Body of pancreas (tissue), 4 donors: ENCODE measurements around the gene ARL13B. TPM values are rescaled to one million over a fixed set of nuclear protein-coding genes. Genes with fewer than 3 reads are reported as not detected.

Experiments
- ATAC-seq: fragments of 150-250 bp; one replicate; pipeline ENCODE4 v1.9.1; 2016
- DNase-seq, 4 donors: peaks; one replicate each; pipeline ENCODE4 v3.0.0-alpha.2; 2019
- H3K27ac ChIP-seq, 4 donors: fragments of 200-600 bp; sonication (generic); 1 replicate in 3 of 4; 2 replicates in 1 of 4; pipeline versions ENCODE4 v1.5.1 to v1.6.1; 2016 to 2019; ENCODE audit warnings: mild to moderate bottlenecking in 1 of 4, mixed read lengths in 1 of 4, moderate library complexity in 1 of 4
- H3K27me3 ChIP-seq, 2 donors: fragments of 200-600 bp; sonication (generic); one replicate each; pipeline ENCODE4 v1.6.0; 2016; ENCODE audit warnings: mild to moderate bottlenecking in 1 of 2
- H3K36me3 ChIP-seq, 2 donors: fragments of 200-600 bp; sonication (generic); replicated peaks in 1 of 2; 2 replicates each; pipeline ENCODE4 v1.5.1; 2016; ENCODE audit warnings: low read depth in 2 of 2; ENCODE audit not compliant: insufficient read depth in 1 of 2
- H3K4me1 ChIP-seq: fragments of 200-600 bp; sonication (generic); one replicate; pipeline ENCODE4 v1.6.0; 2016
- H3K4me3 ChIP-seq, 2 donors: fragments of 200-600 bp; sonication (generic); 1 replicate in 1 of 2; 2 replicates in 1 of 2; pipeline ENCODE4 v1.5.1; 2016 to 2019
- H3K9me3 ChIP-seq, 3 donors: fragments of 200-600 bp; sonication (generic); 1 replicate in 2 of 3; 2 replicates in 1 of 3; pipeline ENCODE4 v1.5.1; 2016
- POLR2A ChIP-seq, 3 donors: fragments of 450-650 bp; IDR thresholded peaks; one replicate each; pipeline ENCODE4 v1.6.1; 2016; ENCODE audit warnings: antibody characterized with exemption in 3 of 3, mild to moderate bottlenecking in 2 of 3
- WGBS, 2 donors: methylation state at CpG; one replicate each; pipeline ENCODE4 v1.1.5; 2017; 5-methylcytosine and 5-hydroxymethylcytosine counted together
- intact Hi-C: fragments of 100-400 bp; cut with DNase I; formaldehyde crosslinking; loops from one replicate; pipeline ENCODE4 v1.15.1; 2023
- small RNA-seq: library from RNA; depleted of rRNA; stranded (forward); fragments of <200 nt; gene quantifications from one replicate; pipeline ENCODE3, GENCODE V24; 2016
- total RNA-seq, 2 donors: library from RNA; depleted of rRNA; stranded (reverse); fragments of >200 nt; gene quantifications; one replicate each; pipeline ENCODE4 v1.1.0, GENCODE V29; 2016
- TF ChIP-seq, protein P1 (sequence below), 7 experiments: fragments of 450-650 bp in 4 of 7; fragments of 200-600 bp in 3 of 7; sonication (generic) in 3 of 7; IDR thresholded peaks; one replicate each; pipeline ENCODE4 v1.5.1; 2016 to 2019; ENCODE audit warnings: antibody characterized with exemption in 7 of 7

Gene ARL13B
- total RNA-seq, 2 donors from 2014 or later: 6.7 to 10.5 TPM

DNA sequence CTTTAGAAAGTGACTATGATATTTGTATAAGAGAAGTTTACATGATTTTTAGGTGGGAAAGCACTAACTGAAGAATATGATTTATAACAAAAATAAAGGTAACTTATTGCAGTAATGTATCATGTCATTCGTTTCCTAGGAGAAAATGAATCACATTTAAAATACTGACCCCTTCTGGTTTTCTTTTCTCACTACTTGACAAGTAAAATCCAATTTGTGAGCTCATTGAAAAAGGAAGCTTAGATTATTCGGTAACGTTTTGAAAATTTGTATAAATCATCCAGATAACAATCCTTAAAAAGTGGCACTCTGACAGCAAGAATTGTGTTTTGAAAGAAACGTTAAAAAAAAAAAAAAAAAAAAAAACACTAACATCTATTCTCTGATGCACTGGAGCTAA, 121.9 kb downstream of the ARL13B start:
- DNase-seq (no peak), ATAC-seq (no peak)
- Histone ChIP-seq H3K4me3 (no peak overlapping the region), H3K27ac (no peak overlapping the region), H3K36me3 (peaks cover 0 to 2% of the 10 kb centered on the region in 2 donors), H3K9me3 (no peaks in the 10 kb centered on the region), H3K27me3 (no peaks in the 10 kb centered on the region), H3K4me1 (no peaks in the 10 kb centered on the region)
- intact Hi-C loops: no loop called here
- TF ChIP-seq, protein P1, sequence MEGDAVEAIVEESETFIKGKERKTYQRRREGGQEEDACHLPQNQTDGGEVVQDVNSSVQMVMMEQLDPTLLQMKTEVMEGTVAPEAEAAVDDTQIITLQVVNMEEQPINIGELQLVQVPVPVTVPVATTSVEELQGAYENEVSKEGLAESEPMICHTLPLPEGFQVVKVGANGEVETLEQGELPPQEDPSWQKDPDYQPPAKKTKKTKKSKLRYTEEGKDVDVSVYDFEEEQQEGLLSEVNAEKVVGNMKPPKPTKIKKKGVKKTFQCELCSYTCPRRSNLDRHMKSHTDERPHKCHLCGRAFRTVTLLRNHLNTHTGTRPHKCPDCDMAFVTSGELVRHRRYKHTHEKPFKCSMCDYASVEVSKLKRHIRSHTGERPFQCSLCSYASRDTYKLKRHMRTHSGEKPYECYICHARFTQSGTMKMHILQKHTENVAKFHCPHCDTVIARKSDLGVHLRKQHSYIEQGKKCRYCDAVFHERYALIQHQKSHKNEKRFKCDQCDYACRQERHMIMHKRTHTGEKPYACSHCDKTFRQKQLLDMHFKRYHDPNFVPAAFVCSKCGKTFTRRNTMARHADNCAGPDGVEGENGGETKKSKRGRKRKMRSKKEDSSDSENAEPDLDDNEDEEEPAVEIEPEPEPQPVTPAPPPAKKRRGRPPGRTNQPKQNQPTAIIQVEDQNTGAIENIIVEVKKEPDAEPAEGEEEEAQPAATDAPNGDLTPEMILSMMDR (IDR thresholded peaks at IDR 0.05): no peak
- TF ChIP-seq POLR2A (IDR thresholded peaks at IDR 0.05): no peak
- 55 to 60% methylated on average over 4 of the region's 4 CpGs for WGBS, 2 donors

Small RNA genes lying within 50 kb of the gene (small RNA-seq; reads per million reads assigned to genes)
- gene RF00019: not detected
- not detected for gene RNU6-511P

Other genes with a start within 250 kb of the ARL13B start
- 10 to 100 TPM in 1 of 2 donors, 1 to 10 TPM in 1; 5.6 to 15.8 TPM for gene PROS1, start 6.3 kb upstream of the ARL13B start, total RNA-seq
- gene STX19, start 48.4 kb downstream of the ARL13B start, total RNA-seq: 1 to 10 TPM in 1 of 2 donors, under 1 TPM in 1; 0.66 to 2.1 TPM
- gene DHFR2, start 82.8 kb downstream of the ARL13B start, total RNA-seq: 1 to 10 TPM; 2.6 to 6.2 TPM
- 10 to 100 TPM in 1 of 2 donors, 1 to 10 TPM in 1; 5.6 to 13.2 TPM for gene NSUN3, start 82.9 kb downstream of the ARL13B start, total RNA-seq